ENCODE data around the gene RAB34.
"Not testable (repeated sequence)": the region's sequence is repeated elsewhere in the genome, so short reads cannot be mapped to it uniquely, and the experiment has no call there.

Gene RAB34

GRCh38 chr17:28726226-28726626 lies 8.6 kb upstream of the RAB34 start, which contains the start of gene TLCD1:
TSS of gene TLCD1 (minus strand) at chr17:28726233. CDS start at chr17:28726097, 136 bp downstream.
- Mint-ChIP-seq H3K4me1 (ENCODE audit: low read depth) (peaks cover 45% of the 10 kb centered on the region), H3K36me3 (ENCODE audit: low read depth) (peaks cover 34% of the 10 kb centered on the region), H3K4me3 (peak within 1 kb of the TSS; percentile 98), H3K27ac (peak within 1 kb of the TSS; percentile 98), H3K27me3 (ENCODE audit: low read depth) (no peaks in the 10 kb centered on the region), H3K9me3 (no peaks in the 10 kb centered on the region)
- DNase-seq (ENCODE audit: low spot score) = peak; percentile 82

DNA sequence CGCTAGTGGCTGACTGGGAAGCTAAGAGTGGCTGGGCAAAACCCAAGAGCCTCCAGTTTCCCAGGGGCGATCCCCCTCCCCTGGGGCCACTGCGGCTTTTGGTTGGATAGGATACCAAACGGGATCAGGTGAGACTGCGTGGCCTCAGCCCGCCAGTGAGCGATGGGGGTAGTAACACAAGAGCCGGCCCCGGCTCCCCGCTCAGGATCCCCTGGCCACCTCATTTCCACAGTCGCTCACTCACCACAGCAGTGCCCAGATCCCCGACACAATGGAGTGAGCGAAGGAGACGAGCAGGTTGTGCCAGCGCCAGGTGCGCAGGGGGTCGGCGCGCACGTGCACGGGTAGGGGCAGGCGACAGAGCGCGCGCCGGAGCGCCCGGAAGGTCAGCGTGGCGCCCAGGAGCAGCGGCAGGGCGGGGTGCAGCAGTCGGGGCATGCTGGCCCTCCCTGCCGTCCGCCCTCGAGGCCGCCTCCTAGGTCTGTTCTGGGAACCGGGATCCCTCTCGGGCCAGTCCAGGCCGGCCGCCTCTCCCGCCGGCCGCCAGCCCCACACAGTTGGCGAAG lies 8.1 kb upstream of the RAB34 start:
- Mint-ChIP-seq H3K4me1 (ENCODE audit: low read depth) (peaks cover 47% of the 10 kb centered on the region), H3K9me3 (no peaks in the 10 kb centered on the region), H3K27me3 (ENCODE audit: low read depth) (no peaks in the 10 kb centered on the region), H3K4me3 (peak overlapping the region; percentile 88), H3K36me3 (ENCODE audit: low read depth) (peaks cover 39% of the 10 kb centered on the region), H3K27ac (peak overlapping the region; percentile 85)
- no peak for DNase-seq (ENCODE audit: low spot score)

DNA sequence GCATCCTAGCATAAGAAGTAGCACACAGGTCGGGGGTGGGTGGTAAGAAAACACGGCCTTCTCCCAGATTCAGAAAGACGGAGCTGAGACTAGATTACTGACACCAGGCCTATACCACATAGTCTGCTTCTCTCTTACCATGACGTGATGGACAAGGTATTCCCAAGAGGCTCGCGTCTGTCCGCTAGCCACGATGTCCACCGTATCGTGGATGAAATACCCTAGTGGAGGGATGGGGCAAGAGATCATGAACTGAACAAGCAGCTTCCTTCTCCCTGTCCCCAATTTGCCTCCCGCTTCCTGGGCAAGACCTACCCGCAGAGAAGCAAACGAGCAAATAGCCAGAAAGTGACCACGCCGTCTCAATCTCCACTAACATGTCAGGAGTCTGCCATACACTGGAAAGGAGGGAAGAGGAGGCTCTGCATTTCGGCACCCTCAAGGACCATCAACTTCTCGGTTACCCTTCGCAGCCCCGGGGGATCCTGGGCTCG lies 7.5 kb upstream of the RAB34 start:
- H3K9me3 Mint-ChIP-seq = no peaks in the 10 kb centered on the region
- peaks cover 44% of the 10 kb centered on the region for H3K36me3 Mint-ChIP-seq (ENCODE audit: low read depth)
- DNase-seq (ENCODE audit: low spot score) = no peak
- peak overlapping the region; percentile 85 for H3K27ac Mint-ChIP-seq
- H3K27me3 Mint-ChIP-seq (ENCODE audit: low read depth) = no peaks in the 10 kb centered on the region
- H3K4me1 Mint-ChIP-seq (ENCODE audit: low read depth) = peaks cover 50% of the 10 kb centered on the region
- H3K4me3 Mint-ChIP-seq = peak overlapping the region; percentile 88

DNA sequence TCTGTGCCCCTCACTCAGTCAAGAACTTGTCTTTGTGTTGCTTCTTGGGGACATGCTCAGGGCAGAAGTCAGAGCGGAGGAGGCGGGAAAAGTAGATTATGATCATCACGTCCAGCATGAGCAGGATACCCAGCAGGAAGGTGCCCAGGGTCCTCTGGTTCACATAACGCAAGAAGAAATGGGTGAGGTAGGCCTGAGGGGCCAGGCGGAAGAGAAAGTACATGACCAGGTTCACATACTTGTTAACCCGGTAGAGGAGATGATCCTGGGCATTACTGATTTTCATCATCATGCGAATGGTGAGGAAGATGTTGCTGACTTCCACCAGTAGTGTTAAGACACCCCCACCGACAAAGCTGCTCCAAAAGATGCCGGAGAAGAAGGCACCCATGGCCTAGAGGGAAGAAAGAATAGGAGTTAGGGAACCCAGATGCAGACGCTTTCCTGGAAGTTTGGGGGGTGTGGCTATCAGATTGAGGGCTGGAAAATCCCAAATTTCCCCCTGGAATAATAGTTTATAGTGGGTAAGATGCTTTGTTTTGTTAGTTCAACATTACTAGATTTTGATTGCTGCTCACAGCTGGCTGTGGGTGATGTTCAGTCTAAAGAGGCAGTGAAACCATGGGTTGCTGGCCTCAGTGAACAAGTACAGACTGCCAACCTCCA lies 7.0 kb upstream of the RAB34 start:
- Mint-ChIP-seq H3K27ac (peak overlapping the region; percentile 85), H3K9me3 (no peaks in the 10 kb centered on the region), H3K4me3 (peak overlapping the region; percentile 88), H3K4me1 (ENCODE audit: low read depth) (peaks cover 47% of the 10 kb centered on the region), H3K27me3 (ENCODE audit: low read depth) (no peaks in the 10 kb centered on the region), H3K36me3 (ENCODE audit: low read depth) (peaks cover 49% of the 10 kb centered on the region)
- no peak for DNase-seq (ENCODE audit: low spot score)

- not testable (repeated sequence) for H3K27me3 Mint-ChIP-seq (ENCODE audit: low read depth); H3K9me3 Mint-ChIP-seq; DNase-seq (ENCODE audit: low spot score)
- H3K36me3 Mint-ChIP-seq (ENCODE audit: low read depth) = peaks cover 51% of the 10 kb centered on the region
- peak overlapping the region; percentile 85 for H3K27ac Mint-ChIP-seq
- peak overlapping the region; percentile 88 for H3K4me3 Mint-ChIP-seq
- peaks cover 48% of the 10 kb centered on the region for H3K4me1 Mint-ChIP-seq (ENCODE audit: low read depth)
These were observed 6.3 kb upstream of the RAB34 start for GRCh38 chr17:28723836-28724499.

DNA sequence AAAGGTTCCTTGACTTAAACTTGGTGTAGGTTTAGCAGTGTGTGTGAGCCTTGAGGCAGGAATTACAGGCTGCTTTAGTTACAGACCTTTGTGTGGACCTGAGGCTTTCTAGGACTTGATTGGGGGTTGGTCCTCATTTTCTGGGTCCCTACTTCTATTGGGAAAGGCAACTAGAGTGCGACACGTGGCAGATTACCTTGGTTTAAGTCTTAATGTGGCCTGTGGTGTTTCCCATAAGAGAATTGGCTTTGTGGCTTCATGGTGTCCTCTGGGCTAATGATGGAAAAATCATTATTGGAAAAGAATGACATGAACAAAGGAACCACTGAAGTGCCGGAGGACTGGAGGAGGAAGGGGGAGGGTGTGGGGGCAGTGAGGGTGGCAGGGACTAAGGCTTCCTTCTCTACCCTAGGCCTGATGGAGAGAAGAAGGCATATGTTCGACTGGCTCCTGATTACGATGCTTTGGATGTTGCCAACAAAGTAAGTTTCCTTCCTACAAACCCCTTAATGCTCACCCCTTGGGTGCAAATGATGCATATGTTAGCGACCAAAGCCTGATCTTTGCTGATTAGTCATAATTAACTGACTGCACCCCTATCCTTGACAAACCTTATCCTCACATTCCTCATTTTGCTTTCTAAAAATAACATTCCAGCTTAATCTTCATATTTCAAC lies 5.6 kb upstream of the RAB34 start:
- H3K27me3 Mint-ChIP-seq (ENCODE audit: low read depth) = peaks cover 6% of the 10 kb centered on the region

GRCh38 chr17:28722417-28723158 lies 4.9 kb upstream of the RAB34 start:
- peaks cover 51% of the 10 kb centered on the region for H3K36me3 Mint-ChIP-seq (ENCODE audit: low read depth)
- peak overlapping the region; percentile 41 for H3K27ac Mint-ChIP-seq
- H3K27me3 Mint-ChIP-seq (ENCODE audit: low read depth) = peaks cover 11% of the 10 kb centered on the region
- H3K9me3 Mint-ChIP-seq = no peaks in the 10 kb centered on the region
- H3K4me1 Mint-ChIP-seq (ENCODE audit: low read depth) = peaks cover 50% of the 10 kb centered on the region
- DNase-seq (ENCODE audit: low spot score) = no peak
- H3K4me3 Mint-ChIP-seq = peak overlapping the region; percentile 98

More for the DNA sequence above, 5.6 kb upstream of the RAB34 start:
- H3K4me3 Mint-ChIP-seq = no peak overlapping the region
- H3K4me1 Mint-ChIP-seq (ENCODE audit: low read depth) = peaks cover 51% of the 10 kb centered on the region
- no peaks in the 10 kb centered on the region for H3K9me3 Mint-ChIP-seq
- H3K36me3 Mint-ChIP-seq (ENCODE audit: low read depth) = peaks cover 51% of the 10 kb centered on the region
- H3K27ac Mint-ChIP-seq = peak overlapping the region; percentile 36
- no peak for DNase-seq (ENCODE audit: low spot score)

DNA sequence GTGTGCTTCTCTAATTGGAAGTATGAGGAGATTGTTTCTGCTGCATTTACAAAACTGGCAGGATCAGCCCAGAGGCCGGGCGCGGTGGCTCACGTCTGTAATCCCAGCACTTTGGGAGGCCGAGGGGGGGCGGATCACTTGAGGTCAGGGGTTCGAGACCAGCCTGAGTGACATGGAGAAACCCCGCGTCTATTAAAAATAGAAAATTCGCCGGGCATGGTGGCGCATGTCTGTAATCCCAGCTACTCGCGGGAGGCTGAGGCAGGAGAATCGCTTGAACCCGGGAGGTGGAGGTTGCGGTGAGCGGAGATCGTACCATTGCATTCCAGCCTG lies 3.3 kb upstream of the RAB34 start:
- peaks cover 44% of the 10 kb centered on the region for H3K4me1 Mint-ChIP-seq (ENCODE audit: low read depth)
- H3K36me3 Mint-ChIP-seq (ENCODE audit: low read depth) = peaks cover 51% of the 10 kb centered on the region
- peaks cover 16% of the 10 kb centered on the region for H3K27me3 Mint-ChIP-seq (ENCODE audit: low read depth)
- peak overlapping the region; percentile 97 for H3K27ac Mint-ChIP-seq
- DNase-seq (ENCODE audit: low spot score); H3K9me3 Mint-ChIP-seq: not testable (repeated sequence)
- H3K4me3 Mint-ChIP-seq = peak overlapping the region; percentile 98

- peaks cover 42% of the 10 kb centered on the region for H3K4me1 Mint-ChIP-seq (ENCODE audit: low read depth)
- H3K27ac Mint-ChIP-seq = peak overlapping the region; percentile 97
- peaks cover 50% of the 10 kb centered on the region for H3K36me3 Mint-ChIP-seq (ENCODE audit: low read depth)
- H3K4me3 Mint-ChIP-seq = peak overlapping the region; percentile 98
- H3K9me3 Mint-ChIP-seq = no peaks in the 10 kb centered on the region
- peaks cover 21% of the 10 kb centered on the region for H3K27me3 Mint-ChIP-seq (ENCODE audit: low read depth)
- no peak for DNase-seq (ENCODE audit: low spot score)
These were observed 2.8 kb upstream of the RAB34 start for GRCh38 chr17:28720247-28720996.

DNA sequence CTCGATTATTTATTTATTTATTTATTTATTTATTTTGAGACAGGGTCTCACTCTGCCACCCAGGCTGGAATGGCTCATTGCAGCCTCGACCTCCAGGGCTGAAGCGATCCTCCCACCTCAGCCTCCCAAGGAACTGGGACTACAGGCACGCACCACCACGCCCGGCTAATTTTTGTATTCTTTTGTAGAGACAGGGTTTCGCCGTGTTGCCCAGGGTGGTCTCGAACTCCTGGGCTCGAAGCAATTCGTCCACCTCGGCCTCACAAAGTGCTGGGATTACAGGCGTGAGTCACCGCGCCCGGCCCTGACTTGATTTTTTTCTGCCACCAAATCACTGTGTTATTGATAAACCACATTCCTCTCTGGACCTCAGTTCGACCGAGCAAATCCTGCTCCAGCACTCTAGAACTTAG lies 1.4 kb upstream of the RAB34 start:
- peaks cover 37% of the 10 kb centered on the region for H3K36me3 Mint-ChIP-seq (ENCODE audit: low read depth)
- no peak for DNase-seq (ENCODE audit: low spot score)
- H3K9me3 Mint-ChIP-seq = no peaks in the 10 kb centered on the region
- peak overlapping the region; percentile 98 for H3K4me3 Mint-ChIP-seq
- peaks cover 29% of the 10 kb centered on the region for H3K27me3 Mint-ChIP-seq (ENCODE audit: low read depth)
- peak overlapping the region; percentile 97 for H3K27ac Mint-ChIP-seq
- peaks cover 29% of the 10 kb centered on the region for H3K4me1 Mint-ChIP-seq (ENCODE audit: low read depth)

DNA sequence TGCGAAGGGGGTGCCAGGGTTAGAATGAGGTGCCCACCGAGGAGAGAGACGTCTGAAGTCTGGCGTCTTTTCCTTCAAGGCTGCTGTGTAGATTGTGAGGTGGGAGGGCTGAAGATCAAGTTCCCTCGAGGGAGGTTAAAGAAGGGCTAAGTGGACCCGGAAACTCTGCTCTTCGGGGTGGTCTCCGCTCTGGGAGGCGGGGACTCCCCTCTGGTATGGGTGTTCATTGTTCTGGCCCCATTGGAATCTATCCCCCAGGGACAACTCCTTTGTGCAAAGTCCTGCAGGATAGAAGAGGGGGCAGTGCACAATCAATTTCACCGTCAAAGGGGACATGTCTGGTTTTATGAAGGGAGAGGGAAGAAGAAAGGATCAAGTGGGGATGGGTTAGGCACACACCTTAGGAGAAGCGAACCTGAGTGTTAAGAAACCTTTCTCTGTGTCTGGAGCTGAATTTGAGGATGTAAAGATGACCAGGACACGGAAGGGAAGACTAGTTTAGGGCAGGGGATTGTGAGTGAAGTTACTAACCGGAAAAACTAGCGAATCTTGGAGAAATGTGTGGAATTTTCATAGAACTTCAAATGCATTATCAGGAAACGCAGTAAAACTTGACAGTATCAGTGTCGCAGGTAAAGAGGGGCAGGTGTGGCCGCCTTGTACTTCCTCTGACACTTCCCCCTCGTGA lies 809 bp upstream of the RAB34 start:
- Mint-ChIP-seq H3K27ac (peak overlapping the region; percentile 74), H3K4me3 (peak overlapping the region; percentile 74), H3K36me3 (ENCODE audit: low read depth) (peaks cover 35% of the 10 kb centered on the region), H3K9me3 (no peaks in the 10 kb centered on the region), H3K4me1 (ENCODE audit: low read depth) (peaks cover 27% of the 10 kb centered on the region), H3K27me3 (ENCODE audit: low read depth) (peaks cover 29% of the 10 kb centered on the region)
- no peak for DNase-seq (ENCODE audit: low spot score)

DNA sequence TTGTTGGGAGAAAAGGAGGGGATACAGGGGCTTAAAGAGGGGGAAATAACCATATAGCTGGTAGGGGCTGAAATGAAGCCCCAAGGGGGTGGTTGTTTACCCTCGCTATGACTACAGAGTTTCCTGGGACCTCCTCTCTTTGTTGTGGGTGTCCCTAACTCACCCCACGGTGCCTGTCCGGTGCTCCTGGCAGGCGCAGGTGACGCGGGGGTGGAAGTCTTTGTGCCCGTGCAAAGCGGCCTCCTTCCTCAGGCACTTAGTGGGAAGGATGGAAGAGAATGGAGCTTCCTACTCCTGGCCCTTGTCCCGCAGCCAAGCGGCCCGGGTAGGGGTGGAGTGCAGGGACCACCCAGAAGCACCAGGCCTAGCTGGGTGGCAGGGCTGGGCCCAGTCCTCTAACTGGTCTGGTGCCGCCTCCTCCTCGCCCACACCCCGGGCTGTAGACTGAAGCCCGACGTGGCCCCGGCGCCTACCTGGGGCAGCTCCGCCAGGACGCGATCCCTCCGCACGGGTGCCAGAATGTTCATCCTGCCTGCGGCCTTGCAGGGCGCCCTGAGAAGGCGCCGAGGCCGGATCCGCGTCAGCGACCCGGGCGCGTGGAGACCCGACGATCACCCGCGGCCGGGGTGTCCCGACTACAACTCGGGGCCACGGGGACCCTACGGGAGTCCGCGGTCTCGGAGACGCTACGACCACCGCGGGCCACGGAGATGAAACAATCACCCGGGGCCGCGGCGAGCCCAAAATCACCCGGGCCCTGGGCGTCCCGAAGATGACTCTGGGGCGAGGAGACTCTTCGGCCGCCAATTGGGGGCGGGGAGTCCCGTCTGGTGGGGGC lies 709 bp downstream of the RAB34 start:
- Mint-ChIP-seq H3K27ac (no peak overlapping the region), H3K4me1 (ENCODE audit: low read depth) (peaks cover 25% of the 10 kb centered on the region), H3K9me3 (no peaks in the 10 kb centered on the region), H3K4me3 (no peak overlapping the region), H3K27me3 (ENCODE audit: low read depth) (peaks cover 29% of the 10 kb centered on the region), H3K36me3 (ENCODE audit: low read depth) (peaks cover 21% of the 10 kb centered on the region)
- DNase-seq (ENCODE audit: low spot score) = no peak

Measured in T-helper 2 cell treated with Interferon-gamma antibody and Interleukin-4, amounts not matched to agents 5 μg/mL and 100 μg/mL, for 36 hours (primary cell).